Measurements from ENCODE around the gene SGMS1. TPM values are rescaled to one million over a fixed set of nuclear protein-coding genes. Genes with fewer than 3 reads are reported as not detected.

SGMS1 gene
- total RNA-seq, 5 donors from 2014 or later (not counting 1 experiment from before 2014, with no cell fraction given) = 28.4 to 39.7 (median 32.6) TPM

DNA sequence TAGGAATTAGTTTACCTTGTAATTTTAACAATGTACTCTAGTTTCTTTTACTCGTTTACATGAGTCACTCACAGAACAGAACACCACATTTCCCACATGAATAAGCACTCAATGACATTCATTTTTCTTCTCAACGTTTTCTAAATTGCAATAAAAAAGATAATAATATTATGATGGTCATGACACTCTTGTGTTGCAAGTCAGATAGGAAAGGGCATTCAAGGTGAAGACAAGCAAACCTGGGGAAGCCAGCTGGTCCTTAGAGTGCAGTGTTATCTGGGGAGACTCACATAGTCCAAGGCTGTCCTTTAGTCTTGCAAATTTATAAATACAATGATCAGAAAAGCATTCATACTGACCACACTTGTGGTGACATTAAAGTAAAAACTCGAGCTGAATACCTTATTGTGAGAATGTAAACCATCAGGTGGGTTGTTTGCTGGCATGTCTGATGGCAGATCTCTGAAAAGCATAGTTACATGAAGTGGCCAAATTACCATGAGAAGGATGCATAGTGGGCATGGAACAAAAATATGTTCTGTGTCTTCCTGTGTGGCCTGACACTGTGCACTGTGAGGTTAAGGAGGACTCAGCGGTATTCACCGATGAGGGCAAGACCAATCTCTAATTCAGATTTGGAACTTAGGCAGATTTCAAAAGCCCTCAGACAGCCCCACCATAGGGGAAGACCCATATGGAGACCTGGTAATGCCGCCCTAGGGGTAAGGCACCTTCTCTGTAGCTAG, 213.5 kb downstream of the SGMS1 start:
- no peak overlapping the region for H3K4me3 Mint-ChIP-seq
- Histone ChIP-seq H3K4me3 (ENCODE audit: control insufficient read depth in 1 of 2, extremely low read depth in 1 of 2, low read length in 1 of 2) (no peak overlapping the region), H3K9me3 (no peaks in the 10 kb centered on the region), H3K4me1 (ENCODE audit: control insufficient read depth in 1 of 2, extremely low read depth in 1 of 2, insufficient read depth in 2 of 2, low read length in 2 of 2) (peaks cover 0 to 3% of the 10 kb centered on the region in 2 experiments), H3K27me3 (replicated peaks in 1 of 2; ENCODE audit: control insufficient read depth in 2 of 2, extremely low read depth in 1 of 2, insufficient read depth in 2 of 2, low read length in 1 of 2) (no peaks in the 10 kb centered on the region), H3K27ac (ENCODE audit: low read length) (no peak overlapping the region), H3K36me3 (ENCODE audit: control insufficient read depth in 2 of 2, extremely low read depth in 1 of 2, insufficient read depth in 1 of 2, low read length in 1 of 2) (peaks cover 0 to 2% of the 10 kb centered on the region in 2 donors)
- H3K27ac Mint-ChIP-seq = no peak overlapping the region
- ChIA-PET CTCF (interaction anchor here in 1 of 2 donors (0.9 kb wide), 1 partner anchor 10 kb away, joined by 4 read pairs; no protein-coding TSS in a partner anchor), POLR2A (interaction anchor here in 1 of 2 donors (1.1 kb wide), 1 partner anchor 15 kb away, joined by 3 read pairs; no protein-coding TSS in a partner anchor)
- H3K36me3 Mint-ChIP-seq = peaks cover 30% of the 10 kb centered on the region
- peaks cover 20 to 38% (median 31%) of the 10 kb centered on the region in 3 donors for H3K4me1 Mint-ChIP-seq
- ATAC-seq (replicated peaks in 1 of 4) (no peak), DNase-seq (no peak)
- WGBS (ENCODE audit: insufficient coverage) = 22% methylated on average over 1 of the region's 6 CpGs
- H3K9me3 Mint-ChIP-seq = peaks cover 3 to 8% (median 7%) of the 10 kb centered on the region in 3 donors
- H3K27me3 Mint-ChIP-seq = no peaks in the 10 kb centered on the region

DNA sequence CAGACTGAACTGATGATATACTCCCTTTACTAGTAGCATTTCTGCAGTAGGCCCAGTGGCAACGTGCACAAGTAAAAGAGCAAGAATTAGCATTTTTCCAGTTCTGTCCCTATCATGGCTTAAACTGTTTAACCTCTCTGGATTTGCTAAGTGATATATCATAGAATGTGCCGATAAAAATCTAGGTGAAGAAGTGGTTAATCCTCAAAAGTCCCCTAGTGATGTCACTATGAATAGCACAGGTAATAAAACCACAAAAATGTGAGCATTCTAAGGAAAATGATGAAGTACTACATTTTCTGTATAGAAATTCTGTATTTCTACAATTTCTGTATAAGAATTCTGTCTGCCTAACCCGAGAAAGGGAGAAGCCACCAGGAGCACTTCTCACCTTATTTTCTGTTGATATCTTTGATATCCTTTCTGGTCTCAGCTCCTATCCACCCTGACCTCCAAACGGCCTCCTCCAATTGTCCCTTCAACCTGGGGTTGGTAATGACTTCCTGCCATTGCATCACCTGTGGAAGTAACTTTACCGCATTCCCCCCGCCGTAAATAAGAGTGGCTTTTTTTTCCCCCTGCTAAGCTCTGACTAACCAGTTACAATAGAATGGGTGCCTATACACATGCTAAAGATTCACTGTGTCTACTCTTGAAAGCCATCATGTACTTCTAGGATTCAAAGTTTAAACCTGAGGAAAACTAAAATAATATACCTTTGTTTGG, 216.5 kb downstream of the SGMS1 start:
- Histone ChIP-seq H3K9me3 (no peaks in the 10 kb centered on the region), H3K4me1 (ENCODE audit: control insufficient read depth in 1 of 2, extremely low read depth in 1 of 2, insufficient read depth in 2 of 2, low read length in 2 of 2) (peaks cover 0 to 3% of the 10 kb centered on the region in 2 experiments), H3K27me3 (replicated peaks in 1 of 2; ENCODE audit: control insufficient read depth in 2 of 2, extremely low read depth in 1 of 2, insufficient read depth in 2 of 2, low read length in 1 of 2) (no peaks in the 10 kb centered on the region), H3K4me3 (ENCODE audit: control insufficient read depth in 1 of 2, extremely low read depth in 1 of 2, low read length in 1 of 2) (no peak overlapping the region), H3K27ac (ENCODE audit: low read length) (no peak overlapping the region), H3K36me3 (ENCODE audit: control insufficient read depth in 2 of 2, extremely low read depth in 1 of 2, insufficient read depth in 1 of 2, low read length in 1 of 2) (peaks cover 0 to 2% of the 10 kb centered on the region in 2 donors)
- Mint-ChIP-seq H3K27ac (no peak overlapping the region), H3K9me3 (peaks cover 3 to 8% (median 7%) of the 10 kb centered on the region in 3 donors), H3K27me3 (no peaks in the 10 kb centered on the region), H3K36me3 (peaks cover 45% of the 10 kb centered on the region), H3K4me1 (peaks cover 22 to 38% (median 24%) of the 10 kb centered on the region in 3 donors), H3K4me3 (no peak overlapping the region)
- WGBS (ENCODE audit: insufficient coverage) = 80% methylated on average over 1 of the region's 7 CpGs
- ChIA-PET POLR2A (no interaction called here), CTCF (interaction anchor here in 1 of 2 donors (0.6 kb wide), 1 partner anchor 14 kb away, joined by 4 read pairs; no protein-coding TSS in a partner anchor)
- DNase-seq = no peak
- no peak for ATAC-seq (replicated peaks in 1 of 4)

- Mint-ChIP-seq H3K9me3 (peaks cover 3 to 8% (median 7%) of the 10 kb centered on the region in 3 donors), H3K27me3 (no peaks in the 10 kb centered on the region), H3K36me3 (peaks cover 48% of the 10 kb centered on the region), H3K4me1 (peaks cover 17 to 31% (median 25%) of the 10 kb centered on the region in 3 donors), H3K27ac (no peak overlapping the region), H3K4me3 (no peak overlapping the region)
- DNase-seq (no peak), ATAC-seq (replicated peaks in 1 of 4) (no peak)
- H3K36me3 ChIP-seq (ENCODE audit: control insufficient read depth in 2 of 2, extremely low read depth in 1 of 2, insufficient read depth in 1 of 2, low read length in 1 of 2) = peaks cover 0 to 2% of the 10 kb centered on the region in 2 donors
- H3K27ac ChIP-seq (ENCODE audit: low read length) = no peak overlapping the region
- ChIA-PET CTCF (no interaction called here), POLR2A (interaction anchor here in 1 of 2 donors (0.6 kb wide), 2 partner anchors 9 to 17 kb away, joined by 3 read pairs; no protein-coding TSS in a partner anchor)
- H3K4me1 ChIP-seq (ENCODE audit: control insufficient read depth in 1 of 2, extremely low read depth in 1 of 2, insufficient read depth in 2 of 2, low read length in 2 of 2) = no peaks in the 10 kb centered on the region
- H3K9me3 ChIP-seq = no peaks in the 10 kb centered on the region
- no CpG with 5 or more reads among the region's 2 CpGs for WGBS (ENCODE audit: insufficient coverage)
- H3K27me3 ChIP-seq (replicated peaks in 1 of 2; ENCODE audit: control insufficient read depth in 2 of 2, extremely low read depth in 1 of 2, insufficient read depth in 2 of 2, low read length in 1 of 2) = no peaks in the 10 kb centered on the region
- no peak overlapping the region for H3K4me3 ChIP-seq (ENCODE audit: control insufficient read depth in 1 of 2, extremely low read depth in 1 of 2, low read length in 1 of 2)
These were observed 217.2 kb downstream of the SGMS1 start for GRCh38 chr10:50406457-50407070.

DNA sequence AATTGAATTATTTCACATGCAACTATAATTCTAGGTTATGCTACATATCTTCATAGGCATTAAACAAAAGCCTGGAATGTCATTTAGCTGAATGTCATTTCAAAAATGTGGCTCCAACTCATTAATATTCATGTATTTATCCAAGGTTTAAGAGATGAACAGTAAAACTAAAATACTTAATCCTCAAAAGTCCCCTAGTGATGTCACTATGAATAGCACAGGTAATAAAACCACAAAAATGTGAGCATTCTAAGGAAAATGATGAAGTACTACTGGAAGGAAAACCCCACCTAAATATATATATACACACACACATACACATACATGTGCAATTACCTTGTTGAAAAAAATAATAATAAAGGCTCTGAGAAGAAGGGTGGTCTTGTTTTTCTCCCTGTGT, 218.0 kb downstream of the SGMS1 start:
- Histone ChIP-seq H3K27me3 (replicated peaks in 1 of 2; ENCODE audit: control insufficient read depth in 2 of 2, extremely low read depth in 1 of 2, insufficient read depth in 2 of 2, low read length in 1 of 2) (no peaks in the 10 kb centered on the region), H3K36me3 (ENCODE audit: control insufficient read depth in 2 of 2, extremely low read depth in 1 of 2, insufficient read depth in 1 of 2, low read length in 1 of 2) (peaks cover 0 to 2% of the 10 kb centered on the region in 2 donors), H3K9me3 (no peaks in the 10 kb centered on the region), H3K27ac (ENCODE audit: low read length) (no peak overlapping the region), H3K4me3 (ENCODE audit: control insufficient read depth in 1 of 2, extremely low read depth in 1 of 2, low read length in 1 of 2) (no peak overlapping the region), H3K4me1 (ENCODE audit: control insufficient read depth in 1 of 2, extremely low read depth in 1 of 2, insufficient read depth in 2 of 2, low read length in 2 of 2) (no peaks in the 10 kb centered on the region)
- Mint-ChIP-seq H3K27ac (no peak overlapping the region), H3K4me3 (no peak overlapping the region), H3K9me3 (peaks cover 3 to 8% (median 7%) of the 10 kb centered on the region in 3 donors), H3K36me3 (peaks cover 50% of the 10 kb centered on the region), H3K4me1 (peaks cover 21 to 29% (median 29%) of the 10 kb centered on the region in 3 donors), H3K27me3 (no peaks in the 10 kb centered on the region)
- ATAC-seq (replicated peaks in 1 of 4) (no peak), DNase-seq (no peak)
- CTCF ChIA-PET = no interaction called here
- POLR2A ChIA-PET = no interaction called here

DNA sequence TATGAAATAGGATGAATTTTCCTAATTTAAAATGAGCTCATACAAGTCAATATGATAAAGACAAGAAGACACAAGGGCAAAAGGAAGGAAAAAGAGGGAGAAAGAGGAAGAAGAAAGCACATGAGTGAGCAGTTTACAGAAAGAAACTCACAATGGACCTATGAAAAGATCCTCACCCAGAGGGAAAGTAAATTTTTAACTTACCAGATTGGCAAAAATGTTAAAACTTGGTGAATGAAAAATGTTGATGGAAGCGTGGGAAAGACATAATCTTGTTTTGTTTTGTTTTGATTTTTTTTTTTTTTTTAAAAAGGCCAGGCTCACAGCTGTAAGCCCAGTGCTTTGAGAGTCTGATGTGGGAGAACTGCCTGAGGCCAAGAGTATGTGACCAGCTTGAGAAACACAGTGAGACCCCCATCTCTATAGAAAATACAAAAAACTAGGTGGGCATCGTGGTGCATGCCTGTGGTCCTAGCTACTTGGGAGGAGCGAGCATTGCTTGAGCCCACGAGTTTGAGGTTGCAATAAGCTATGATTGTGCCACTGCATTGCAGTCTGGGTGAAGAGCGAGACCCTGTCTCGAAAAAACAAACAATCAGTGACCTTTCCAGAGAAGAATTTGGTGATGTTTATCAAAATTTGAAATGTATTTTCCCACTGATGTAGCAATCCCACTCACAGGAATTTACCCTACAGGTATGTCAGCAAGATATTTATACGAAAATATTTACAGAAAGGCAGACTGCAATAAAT, 219.6 kb downstream of the SGMS1 start:
- H3K36me3 ChIP-seq (ENCODE audit: control insufficient read depth in 2 of 2, extremely low read depth in 1 of 2, insufficient read depth in 1 of 2, low read length in 1 of 2) = peaks cover 0 to 2% of the 10 kb centered on the region in 2 donors
- ATAC-seq (replicated peaks in 1 of 4) = no peak
- H3K27ac ChIP-seq (ENCODE audit: low read length) = no peak overlapping the region
- H3K27me3 ChIP-seq (replicated peaks in 1 of 2; ENCODE audit: control insufficient read depth in 2 of 2, extremely low read depth in 1 of 2, insufficient read depth in 2 of 2, low read length in 1 of 2) = no peaks in the 10 kb centered on the region
- no peaks in the 10 kb centered on the region for H3K4me1 ChIP-seq (ENCODE audit: control insufficient read depth in 1 of 2, extremely low read depth in 1 of 2, insufficient read depth in 2 of 2, low read length in 2 of 2)
- peaks cover 3 to 8% (median 7%) of the 10 kb centered on the region in 3 donors for H3K9me3 Mint-ChIP-seq
- H3K27me3 Mint-ChIP-seq = no peaks in the 10 kb centered on the region
- no peaks in the 10 kb centered on the region for H3K9me3 ChIP-seq
- 93% methylated on average over 5 of the region's 7 CpGs for WGBS (ENCODE audit: insufficient coverage)
- peaks cover 20 to 28% (median 26%) of the 10 kb centered on the region in 3 donors for H3K4me1 Mint-ChIP-seq
- no peak overlapping the region for H3K4me3 Mint-ChIP-seq
- H3K36me3 Mint-ChIP-seq = peaks cover 50% of the 10 kb centered on the region
- no peak overlapping the region for H3K27ac Mint-ChIP-seq
- CTCF ChIA-PET = interaction anchor here in 1 of 2 donors (0.7 kb wide), 1 partner anchor 22 kb away, joined by 3 read pairs; no protein-coding TSS in a partner anchor
- no peak for DNase-seq
- POLR2A ChIA-PET = interaction anchor here in 1 of 2 donors (0.6 to 1.0 kb wide), 2 partner anchors 56 to 1326 kb away, joined by 3 to 4 read pairs; no protein-coding TSS in a partner anchor
- H3K4me3 ChIP-seq (ENCODE audit: control insufficient read depth in 1 of 2, extremely low read depth in 1 of 2, low read length in 1 of 2) = no peak overlapping the region
